ENCODE results near the gene PDYN. TPM values are rescaled to one million over a fixed set of nuclear protein-coding genes. Genes with fewer than 3 reads are reported as not detected.
A peak's percentile ranks its signal among the peaks of the same experiment; 100 is the strongest.

The PDYN gene
- total RNA-seq, 1 donor from 2014 or later, result 0.30 TPM

- Mint-ChIP-seq H3K4me1 (peaks cover 43% of the 10 kb centered on the region), H3K27ac (no peak overlapping the region), H3K27me3 (ENCODE audit: insufficient read depth, low read depth) (peaks cover 3% of the 10 kb centered on the region), H3K36me3 (no peaks in the 10 kb centered on the region), H3K9me3 (no peaks in the 10 kb centered on the region), H3K4me3 (no peak overlapping the region)
- Histone ChIP-seq H3K36me3 (no peaks in the 10 kb centered on the region), H3K9me3 (ENCODE audit: low read depth) (no peaks in the 10 kb centered on the region), H3K27ac (no peak overlapping the region), H3K79me2 (ENCODE audit: low read depth) (no peaks in the 10 kb centered on the region), H3K4me2 (no peak overlapping the region), H4K20me1 (ENCODE audit: low read depth) (no peaks in the 10 kb centered on the region), H3K9ac (no peak overlapping the region), H3K27me3 (peaks cover 3% of the 10 kb centered on the region), H3F3A (ENCODE audit: low read depth) (peaks cover 36% of the 10 kb centered on the region), H2AFZ (replicated peaks) (no peak overlapping the region), H3K4me3 (no peak overlapping the region), H3K4me1 (peaks cover 39% of the 10 kb centered on the region)
- DNase-seq (ENCODE audit: low spot score), result no peak
- TF ChIP-seq EZH2 (IDR thresholded peaks at IDR 0.05) (no peak), CTCF (IDR thresholded peaks at IDR 0.05) (no peak), EZH2phosphoT487 (IDR thresholded peaks at IDR 0.05) (no peak)
Observed at GRCh38 chr20:1952737-1953530, 40.9 kb downstream of the PDYN start.

GRCh38 chr20:1951436-1952115 is 42.3 kb downstream of the PDYN start:
- Mint-ChIP-seq H3K27me3 (ENCODE audit: insufficient read depth, low read depth) (peaks cover 6% of the 10 kb centered on the region), H3K4me1 (peaks cover 53% of the 10 kb centered on the region), H3K36me3 (no peaks in the 10 kb centered on the region), H3K27ac (peak overlapping the region; percentile 30), H3K4me3 (no peak overlapping the region), H3K9me3 (no peaks in the 10 kb centered on the region)
- no peak for DNase-seq (ENCODE audit: low spot score)
- Histone ChIP-seq H3K27ac (no peak overlapping the region), H3K79me2 (ENCODE audit: low read depth) (no peaks in the 10 kb centered on the region), H3F3A (ENCODE audit: low read depth) (peaks cover 50% of the 10 kb centered on the region), H3K27me3 (peaks cover 13% of the 10 kb centered on the region), H3K36me3 (no peaks in the 10 kb centered on the region), H3K9me3 (ENCODE audit: low read depth) (no peaks in the 10 kb centered on the region), H3K9ac (no peak overlapping the region), H2AFZ (replicated peaks) (no peak overlapping the region), H3K4me2 (peak overlapping the region; percentile 62), H3K4me1 (peaks cover 46% of the 10 kb centered on the region), H4K20me1 (ENCODE audit: low read depth) (no peaks in the 10 kb centered on the region), H3K4me3 (no peak overlapping the region)
- no peak for TF ChIP-seq EZH2 (IDR thresholded peaks at IDR 0.05)
- no peak for TF ChIP-seq CTCF (IDR thresholded peaks at IDR 0.05)
- no peak for TF ChIP-seq EZH2phosphoT487 (IDR thresholded peaks at IDR 0.05)

- Mint-ChIP-seq H3K4me1 (peaks cover 55% of the 10 kb centered on the region), H3K27ac (no peak overlapping the region), H3K27me3 (ENCODE audit: insufficient read depth, low read depth) (peaks cover 8% of the 10 kb centered on the region), H3K9me3 (no peaks in the 10 kb centered on the region), H3K36me3 (no peaks in the 10 kb centered on the region), H3K4me3 (peak overlapping the region; percentile 41)
- H3K4me3 ChIP-seq, result no peak overlapping the region
- no peaks in the 10 kb centered on the region for H3K36me3 ChIP-seq
- no peaks in the 10 kb centered on the region for H3K9me3 ChIP-seq (ENCODE audit: low read depth)
- TF ChIP-seq EZH2phosphoT487 (IDR thresholded peaks at IDR 0.05), result no peak
- no peak for TF ChIP-seq EZH2 (IDR thresholded peaks at IDR 0.05)
- no peak for TF ChIP-seq CTCF (IDR thresholded peaks at IDR 0.05)
- H3K79me2 ChIP-seq (ENCODE audit: low read depth), result no peaks in the 10 kb centered on the region
- H3K4me2 ChIP-seq, result peak overlapping the region; percentile 62
- H3F3A ChIP-seq (ENCODE audit: low read depth), result peaks cover 56% of the 10 kb centered on the region
- peaks cover 53% of the 10 kb centered on the region for H3K4me1 ChIP-seq
- DNase-seq (ENCODE audit: low spot score), result peak; percentile 77
- H3K9ac ChIP-seq, result no peak overlapping the region
- no peak overlapping the region for H3K27ac ChIP-seq
- no peak overlapping the region for H2AFZ ChIP-seq (replicated peaks)
- H3K27me3 ChIP-seq, result peaks cover 20% of the 10 kb centered on the region
- no peaks in the 10 kb centered on the region for H4K20me1 ChIP-seq (ENCODE audit: low read depth)
Observed at GRCh38 chr20:1950836-1951235, 43.0 kb downstream of the PDYN start.
